ENCODE measurements around the gene STARD3.

DNA sequence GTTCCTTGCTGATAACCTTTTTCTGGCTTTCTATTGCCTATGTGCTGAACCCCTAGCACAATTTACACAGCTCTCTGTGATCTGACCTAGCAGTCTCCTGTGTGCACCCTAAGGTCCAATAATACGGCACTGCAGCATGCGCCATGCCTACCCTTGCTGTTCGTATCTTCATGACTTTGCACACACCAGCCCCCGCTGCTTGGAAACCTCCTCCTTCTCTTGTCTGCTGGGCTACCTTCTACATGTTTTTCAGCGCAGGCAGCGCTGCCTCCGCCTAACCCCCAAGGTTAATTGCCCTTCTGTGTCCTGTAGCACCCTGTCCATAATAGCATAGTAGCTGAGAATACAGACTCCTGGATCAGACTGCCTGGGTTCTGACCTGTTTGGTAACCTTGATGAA lies 1.4 kb downstream of the STARD3 start:
- TF ChIP-seq, protein P1, sequence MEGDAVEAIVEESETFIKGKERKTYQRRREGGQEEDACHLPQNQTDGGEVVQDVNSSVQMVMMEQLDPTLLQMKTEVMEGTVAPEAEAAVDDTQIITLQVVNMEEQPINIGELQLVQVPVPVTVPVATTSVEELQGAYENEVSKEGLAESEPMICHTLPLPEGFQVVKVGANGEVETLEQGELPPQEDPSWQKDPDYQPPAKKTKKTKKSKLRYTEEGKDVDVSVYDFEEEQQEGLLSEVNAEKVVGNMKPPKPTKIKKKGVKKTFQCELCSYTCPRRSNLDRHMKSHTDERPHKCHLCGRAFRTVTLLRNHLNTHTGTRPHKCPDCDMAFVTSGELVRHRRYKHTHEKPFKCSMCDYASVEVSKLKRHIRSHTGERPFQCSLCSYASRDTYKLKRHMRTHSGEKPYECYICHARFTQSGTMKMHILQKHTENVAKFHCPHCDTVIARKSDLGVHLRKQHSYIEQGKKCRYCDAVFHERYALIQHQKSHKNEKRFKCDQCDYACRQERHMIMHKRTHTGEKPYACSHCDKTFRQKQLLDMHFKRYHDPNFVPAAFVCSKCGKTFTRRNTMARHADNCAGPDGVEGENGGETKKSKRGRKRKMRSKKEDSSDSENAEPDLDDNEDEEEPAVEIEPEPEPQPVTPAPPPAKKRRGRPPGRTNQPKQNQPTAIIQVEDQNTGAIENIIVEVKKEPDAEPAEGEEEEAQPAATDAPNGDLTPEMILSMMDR (conservative IDR thresholded peaks at IDR 0.05) = no peak
- TF ChIP-seq EZH2 (IDR thresholded peaks at IDR 0.05; ENCODE audit: low read depth) = no peak

All from PC-9 (cell line).